Stimulated activated CD4-positive, alpha-beta T cell treated with anti-CD3 and anti-CD28 coated beads, Interleukin-2, amount 100 ng/mL, for 4 hours (primary cell): Measurements from ENCODE around the gene PPM1N.
"Not testable (repeated sequence)": the region's sequence is repeated elsewhere in the genome, so short reads cannot be mapped to it uniquely, and the experiment has no call there.

Experiments used
- DNase-seq: peaks from one replicate; pipeline ENCODE4 v3.0.0-alpha.2; 2020; ENCODE audit warnings: low read depth

Gene PPM1N

DNA sequence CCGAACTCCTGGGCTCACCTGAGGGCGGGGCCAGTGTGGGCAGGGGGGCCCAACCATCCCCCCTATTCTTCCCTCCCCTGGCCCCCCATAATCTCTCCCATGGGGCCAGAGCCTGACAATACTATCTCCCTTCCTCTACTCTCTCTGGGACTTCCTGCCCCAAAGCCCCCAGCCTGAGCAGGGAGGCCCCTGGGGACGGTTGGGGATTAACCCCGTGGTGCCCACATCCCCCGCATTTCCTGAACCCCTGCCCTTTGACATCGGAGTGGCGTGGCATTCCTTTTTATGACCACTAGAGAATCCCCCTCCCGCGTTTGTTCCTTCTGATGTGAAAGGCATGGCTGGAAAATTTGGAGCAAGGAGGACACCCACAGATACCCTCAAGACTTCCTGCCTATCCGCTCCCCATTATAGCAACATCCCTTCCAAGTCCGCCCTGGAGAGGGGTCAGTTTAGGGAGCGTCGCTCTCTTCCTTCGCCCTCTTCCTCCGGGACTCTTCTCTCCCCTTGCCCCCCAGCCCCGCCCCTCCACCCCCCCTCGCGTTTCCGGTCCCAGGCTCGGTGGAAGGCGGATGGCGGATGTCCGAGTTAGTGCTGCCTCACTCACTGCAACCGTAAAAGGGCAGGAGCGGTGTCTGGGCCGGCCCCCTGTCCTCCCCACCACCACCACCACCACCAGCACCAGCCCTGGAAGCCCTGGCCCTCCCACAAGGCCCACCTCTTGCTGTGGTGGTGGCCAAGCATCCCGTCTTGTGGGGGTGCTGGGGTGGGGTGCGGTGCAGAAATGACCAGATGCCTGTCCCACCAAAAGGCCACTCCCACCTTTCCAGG lies 10.8 kb downstream of the PPM1N start:
- DNase-seq = no peak

- no peak for DNase-seq
Measured at GRCh38 chr19:45509692-45510015, 11.4 kb downstream of the PPM1N start.

DNA sequence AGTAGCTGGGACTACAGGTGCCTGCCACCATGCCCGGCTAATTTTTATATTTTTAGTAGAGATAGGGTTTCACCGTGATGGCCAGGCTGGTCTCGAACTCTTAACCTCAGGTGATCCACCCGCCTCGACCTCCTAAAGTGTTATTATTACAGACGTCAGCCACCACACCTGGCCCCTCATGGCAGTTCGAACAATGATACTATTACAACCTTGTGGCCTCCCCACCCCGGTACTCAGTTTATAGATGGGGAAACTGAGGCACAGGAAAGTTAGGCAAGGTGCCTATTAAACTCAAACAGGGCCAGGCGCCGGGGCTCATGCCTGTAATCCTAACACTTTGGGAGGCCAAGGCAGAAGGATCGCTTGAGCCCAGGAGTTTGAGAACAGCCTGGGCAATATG lies 12.1 kb downstream of the PPM1N start:
- not testable (repeated sequence) for DNase-seq

GRCh38 chr19:45511074-45511473 lies 12.8 kb downstream of the PPM1N start:
- DNase-seq = no peak

DNA sequence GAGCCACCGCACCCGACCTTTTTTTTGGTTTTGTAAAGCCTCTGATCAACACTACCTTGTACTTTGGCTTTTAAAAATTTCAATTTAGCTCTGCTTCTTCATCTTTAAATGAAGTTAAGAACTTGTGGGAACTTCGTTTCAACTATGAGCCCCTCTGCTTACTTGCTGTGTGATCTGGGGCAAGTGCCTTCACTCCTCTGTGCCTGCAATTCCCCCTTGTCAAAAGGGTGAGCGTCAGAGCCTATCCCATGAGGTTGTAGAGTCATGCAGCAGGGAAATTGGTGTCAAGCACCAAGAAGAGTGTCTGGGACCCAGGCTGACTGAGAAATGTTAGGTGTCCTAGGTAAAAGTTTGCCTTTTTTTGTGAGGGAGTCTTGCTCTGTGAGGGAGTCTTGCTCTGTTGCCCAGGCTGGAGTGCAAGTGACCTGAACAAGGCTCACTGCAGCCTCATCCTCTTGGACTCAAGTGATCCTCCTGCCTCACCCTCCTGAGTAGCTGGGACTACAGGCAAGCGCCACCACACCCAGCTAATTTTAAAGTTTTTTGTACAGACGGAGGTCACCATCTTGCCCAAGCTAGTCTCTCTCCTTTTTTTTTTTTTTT lies 14.7 kb downstream of the PPM1N start:
- no peak for DNase-seq

DNA sequence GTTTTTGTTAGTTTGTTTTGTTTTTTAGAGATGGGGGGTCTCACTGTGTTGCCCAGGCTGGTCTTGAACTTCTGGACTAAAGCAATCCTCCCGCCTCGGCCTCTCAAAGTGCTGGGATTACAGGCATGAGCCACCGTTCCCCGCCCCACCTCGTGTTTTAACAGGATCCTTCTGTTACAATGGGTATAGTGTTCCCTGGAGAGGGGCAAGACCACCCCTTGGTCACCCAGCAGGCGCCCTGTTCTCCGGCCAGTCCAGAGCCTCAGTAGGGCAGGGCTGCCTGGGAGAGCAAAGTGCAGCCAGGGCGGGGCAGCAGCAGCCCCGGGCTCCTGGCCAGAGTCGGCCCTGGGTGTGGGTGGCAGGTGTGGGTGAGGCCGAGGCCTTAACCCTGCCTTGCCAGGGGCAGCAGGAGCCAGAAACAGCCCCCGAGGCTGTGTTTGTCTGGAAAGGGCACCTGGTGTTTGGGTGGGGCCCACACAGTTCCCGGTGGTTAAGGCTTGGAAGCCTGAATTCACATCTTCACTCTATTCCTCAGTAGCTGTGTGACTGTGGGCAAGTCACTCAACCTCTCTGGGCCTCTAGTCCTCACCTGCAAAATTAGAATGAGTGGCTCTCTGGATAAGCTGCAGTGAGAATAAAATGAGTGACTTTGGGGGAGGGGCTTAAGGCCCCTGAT lies 16.3 kb downstream of the PPM1N start:
- no peak for DNase-seq

- DNase-seq = no peak
Measured at GRCh38 chr19:45515081-45515624, 16.9 kb downstream of the PPM1N start.

GRCh38 chr19:45515807-45516401 lies 17.7 kb downstream of the PPM1N start:
- peak; percentile 49 for DNase-seq

- no peak for DNase-seq
Measured at GRCh38 chr19:45517238-45517637, 19.0 kb downstream of the PPM1N start.

GRCh38 chr19:45517641-45518468 lies 19.6 kb downstream of the PPM1N start:
- DNase-seq = no peak

DNA sequence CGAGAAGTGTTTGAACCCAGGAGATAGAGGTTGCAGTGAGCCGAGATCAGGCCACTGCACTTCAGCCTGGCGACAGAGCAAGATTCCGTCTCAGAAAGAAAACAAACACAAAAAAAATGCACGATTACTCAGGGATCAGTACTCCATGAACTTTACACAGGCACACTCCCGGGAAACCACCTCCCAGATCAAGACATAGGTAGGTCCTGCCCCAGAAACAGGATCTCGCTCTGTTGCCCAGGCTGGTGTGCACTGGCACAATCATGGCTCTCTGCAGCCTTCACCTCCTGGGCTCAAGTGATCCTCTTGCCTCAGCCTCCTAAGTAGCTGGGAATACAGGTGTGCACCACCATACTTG lies 20.2 kb downstream of the PPM1N start:
- DNase-seq = no peak

DNA sequence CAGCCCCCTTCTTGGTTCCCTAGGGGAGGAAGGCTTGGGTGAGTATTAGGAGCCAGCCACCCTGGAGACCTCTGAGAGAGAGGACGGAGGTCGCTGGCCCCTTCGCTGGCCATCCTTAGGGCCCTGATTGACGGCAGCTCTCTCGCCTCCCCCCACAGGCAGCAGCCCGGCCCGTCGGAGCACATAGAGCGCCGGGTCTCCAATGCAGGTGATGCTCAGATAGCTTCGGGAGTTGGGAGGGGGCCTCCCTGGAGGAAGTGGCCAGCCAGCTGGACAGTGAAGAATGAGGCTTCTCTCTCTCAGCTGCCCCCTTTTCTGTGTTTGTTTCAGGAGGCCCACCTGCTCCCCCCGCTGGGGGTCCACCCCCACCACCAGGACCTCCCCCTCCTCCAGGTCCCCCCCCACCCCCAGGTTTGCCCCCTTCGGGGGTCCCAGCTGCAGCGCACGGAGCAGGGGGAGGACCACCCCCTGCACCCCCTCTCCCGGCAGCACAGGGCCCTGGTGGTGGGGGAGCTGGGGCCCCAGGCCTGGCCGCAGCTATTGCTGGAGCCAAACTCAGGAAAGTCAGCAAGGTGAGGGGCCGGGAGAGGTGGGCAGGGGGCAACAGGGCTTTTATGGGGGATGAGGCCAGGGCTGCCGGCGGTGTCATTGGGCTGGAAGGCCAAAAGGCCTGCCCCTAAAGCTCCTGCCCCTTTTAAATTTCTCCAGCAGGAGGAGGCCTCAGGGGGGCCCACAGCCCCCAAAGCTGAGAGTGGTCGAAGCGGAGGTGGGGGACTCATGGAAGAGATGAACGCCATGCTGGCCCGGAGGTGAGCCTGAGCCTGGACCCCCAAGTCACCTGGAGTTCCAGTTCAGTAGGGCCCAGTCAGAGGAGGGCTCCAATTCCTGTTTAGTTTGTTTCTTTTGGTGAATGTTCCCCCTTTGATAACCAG lies 24.0 kb downstream of the PPM1N start:
- no peak for DNase-seq

GRCh38 chr19:45523642-45524256 lies 25.5 kb downstream of the PPM1N start:
- peak; percentile 42 for DNase-seq

- DNase-seq = no peak
Measured at GRCh38 chr19:45524575-45525129, 26.4 kb downstream of the PPM1N start.

- no peak for DNase-seq
Measured at GRCh38 chr19:45526143-45526542, 27.9 kb downstream of the PPM1N start.

DNA sequence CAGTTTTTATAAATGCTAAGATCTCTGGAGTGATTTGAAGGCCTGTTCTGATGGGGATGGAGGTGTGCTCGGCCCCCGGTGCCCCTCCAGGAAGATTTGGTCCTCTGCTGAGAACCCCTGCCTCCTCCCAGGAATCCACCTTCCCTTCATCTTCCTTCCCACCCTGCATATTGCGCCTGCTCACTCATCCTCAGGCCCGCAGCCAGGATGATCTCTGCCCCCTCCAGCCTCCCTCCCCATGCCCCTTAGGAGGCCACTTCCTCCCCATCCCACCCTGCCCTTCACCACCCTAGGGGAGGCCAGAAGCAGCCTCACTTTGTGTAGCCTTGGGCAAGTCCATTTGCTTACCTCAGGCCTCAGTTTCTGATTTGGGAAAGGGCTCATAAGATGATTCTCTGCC lies 28.7 kb downstream of the PPM1N start:
- DNase-seq = no peak

DNA sequence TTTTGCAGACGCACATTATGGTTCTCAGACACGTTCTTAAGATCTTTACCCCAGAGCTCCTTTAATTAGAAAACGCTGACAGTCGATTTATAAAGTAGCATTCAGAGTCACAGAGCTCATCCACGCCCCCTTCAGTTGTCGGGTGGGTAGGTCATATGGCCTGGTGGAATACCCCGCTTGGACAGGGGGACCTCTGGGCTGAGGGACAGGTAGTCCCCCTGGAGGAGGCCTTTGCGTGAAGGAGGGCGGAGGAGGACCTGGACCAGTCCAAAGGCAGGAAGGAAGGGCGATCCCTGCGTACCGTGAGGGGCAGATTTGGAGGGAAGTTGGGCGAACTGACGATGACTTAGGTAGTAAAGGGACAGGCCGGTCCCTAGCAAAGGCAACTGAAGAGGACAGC lies 29.5 kb downstream of the PPM1N start:
- no peak for DNase-seq

DNA sequence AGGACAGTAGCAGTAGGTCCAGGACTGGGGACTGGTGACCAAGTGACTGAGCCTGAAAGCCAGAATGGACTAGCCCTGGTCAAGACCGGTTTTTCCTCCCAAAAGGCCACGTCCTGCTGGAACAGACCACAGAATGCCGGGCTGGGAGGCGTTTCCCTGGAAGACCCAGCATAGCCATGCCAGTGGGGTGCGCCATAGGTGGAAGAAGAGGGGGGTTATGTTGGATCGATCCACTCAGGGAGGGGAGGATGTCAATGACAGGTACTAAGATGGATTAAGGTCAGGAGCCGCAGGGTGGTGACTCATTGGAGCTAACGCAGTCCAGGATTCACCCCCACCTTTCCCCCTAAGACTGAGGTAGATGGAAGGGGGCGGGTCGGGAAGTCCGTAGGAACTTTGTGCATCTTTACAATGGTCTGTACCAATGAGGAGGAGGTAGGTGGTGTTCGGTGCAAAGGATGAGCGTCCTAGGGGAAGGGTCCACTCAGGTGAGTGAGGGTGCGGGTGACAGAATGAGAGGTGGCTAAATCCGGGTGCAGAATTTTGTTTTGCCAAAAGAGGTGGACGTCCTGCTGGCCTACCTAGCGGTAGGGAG lies 30.0 kb downstream of the PPM1N start:
- no peak for DNase-seq

DNA sequence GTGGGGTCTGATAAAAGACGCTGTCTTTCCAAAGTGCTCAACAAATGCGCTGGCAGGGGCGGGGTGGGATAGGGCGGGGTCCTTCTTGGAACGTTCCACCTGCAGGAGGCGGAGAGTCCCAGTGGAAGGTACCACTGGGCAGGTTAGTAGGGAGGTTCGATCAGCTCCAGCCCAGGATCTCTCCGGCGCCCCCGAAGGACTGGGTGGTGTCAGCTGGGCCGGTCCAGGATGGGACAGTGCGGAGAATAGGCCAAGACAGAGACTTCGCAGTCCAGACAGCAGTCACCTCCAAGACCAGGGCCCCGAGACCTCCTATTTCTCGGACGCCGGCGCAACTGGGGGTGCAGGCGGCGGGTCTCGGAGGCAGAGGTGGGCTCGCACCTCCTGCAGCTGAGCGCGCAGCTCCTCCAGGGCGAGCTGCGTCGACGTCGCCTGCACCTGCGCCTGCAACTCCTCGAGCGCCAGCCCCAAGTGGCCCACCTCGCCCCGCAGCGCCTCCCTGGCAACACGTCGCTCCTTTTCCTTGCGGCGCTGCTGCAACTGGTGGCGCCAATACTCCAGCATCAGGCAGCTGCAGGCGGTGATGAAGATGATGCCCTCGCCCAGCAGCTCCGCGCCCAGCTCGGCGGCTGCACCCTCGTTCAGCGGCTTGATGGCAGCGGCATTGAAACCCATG lies 30.6 kb downstream of the PPM1N start:
- DNase-seq = no peak
